ENCODE results near the gene KRTAP9-8. TPM values are rescaled to one million over a fixed set of nuclear protein-coding genes. Genes with fewer than 3 reads are reported as not detected.

The KRTAP9-8 gene
- total RNA-seq, 1 experiment from 2014 or later: not detected

- CTCF ChIA-PET: no interaction called here
- no TSS peak for BruUV-seq (replicated peaks)
- H3K9me3 ChIP-seq (ENCODE audit: control insufficient read depth in 1 of 2, insufficient read depth in 1 of 2, low read depth in 1 of 2, low read length in 2 of 2): no peaks in the 10 kb centered on the region; a peak in 1 of 4 replicates
Observed at GRCh38 chr17:41284546-41284945, 46.7 kb downstream of the KRTAP9-8 start.

More at GRCh38 chr17:41284546-41284945, 46.7 kb downstream of the KRTAP9-8 start:
- DNase-seq (ENCODE audit: low read depth, low spot score): no peak
- Histone ChIP-seq H3K79me2 (ENCODE audit: insufficient read depth, low read length) (no peaks in the 10 kb centered on the region), H3K9me2 (ENCODE audit: insufficient read depth) (no peaks in the 10 kb centered on the region), H3K9ac (ENCODE audit: low read length) (no peak overlapping the region), H3K27ac (ENCODE audit: low read depth, low read length) (no peak overlapping the region), H3K36me3 (ENCODE audit: control insufficient read depth in 1 of 2, insufficient read depth in 2 of 2, low read length in 2 of 2) (no peaks in the 10 kb centered on the region), H2AFZ (ENCODE audit: low read depth, low read length, poor library complexity, severe bottlenecking) (no peak overlapping the region), H3K27me3 (ENCODE audit: insufficient read depth, low read length) (no peaks in the 10 kb centered on the region), H3K4me1 (ENCODE audit: control insufficient read depth in 1 of 2, insufficient read depth in 2 of 2, low read length in 2 of 2) (no peaks in the 10 kb centered on the region), H4K20me1 (ENCODE audit: insufficient read depth) (no peaks in the 10 kb centered on the region), H3K4me2 (ENCODE audit: low read length) (no peak overlapping the region), H3K4me3 (replicated peaks in 1 of 2; ENCODE audit: low read depth in 1 of 2, low read length in 2 of 2) (no peak overlapping the region)
- intact Hi-C loops (cut with micrococcal nuclease): no loop called here
- ATAC-seq: no peak
- RAD21 ChIA-PET (ENCODE audit: low non-redundant PET in 1 of 2, low total read pairs in 2 of 2, uncharacterized antibody in 2 of 2, unreplicated experiment in 2 of 2): no interaction called here
- POLR2A ChIA-PET: no interaction called here
- TF ChIP-seq EZH2 (IDR thresholded peaks at IDR 0.05) (no peak), ELF1 (IDR thresholded peaks at IDR 0.05; ENCODE audit: borderline replicate concordance, low read depth) (no peak), SP1 (IDR thresholded peaks at IDR 0.05; ENCODE audit: low read depth) (no peak), POLR2A (IDR thresholded peaks at IDR 0.05; ENCODE audit: borderline replicate concordance, extremely low read depth, insufficient read depth, insufficient read length) (no peak), EZH2phosphoT487 (IDR thresholded peaks at IDR 0.05; ENCODE audit: borderline replicate concordance) (no peak), POLR2AphosphoS5 (IDR thresholded peaks at IDR 0.05; ENCODE audit: low read depth, low read length) (no peak), SIN3A (IDR thresholded peaks at IDR 0.05; ENCODE audit: low read depth) (no peak), EGR1 (IDR thresholded peaks at IDR 0.05; ENCODE audit: low read depth) (no peak), ZNF274 (IDR thresholded peaks at IDR 0.05; ENCODE audit: low read depth, low read length) (no peak), RAD21 (IDR thresholded peaks at IDR 0.05; ENCODE audit: low read depth) (no peak), REST (IDR thresholded peaks at IDR 0.05; ENCODE audit: low read depth) (no peak), SRF (IDR thresholded peaks at IDR 0.05; ENCODE audit: low read depth) (no peak), YY1 (IDR thresholded peaks at IDR 0.05; ENCODE audit: extremely low read depth, insufficient replicate concordance, low read depth, low read length) (no peak), ZBTB33 (IDR thresholded peaks at IDR 0.05; ENCODE audit: extremely low read depth, insufficient replicate concordance, low read length) (no peak), CTCF (IDR thresholded peaks at IDR 0.05 in 2 of 3, conservative IDR thresholded peaks at IDR 0.05 in 1 of 3; ENCODE audit: borderline replicate concordance in 1 of 3, insufficient read depth in 1 of 3, low read depth in 2 of 3, low read length in 2 of 3) (no peak), ZFX (IDR thresholded peaks at IDR 0.05) (no peak), JUND (IDR thresholded peaks at IDR 0.05) (no peak), CBX3 (IDR thresholded peaks at IDR 0.05; ENCODE audit: low read depth) (no peak)

Measured in HCT116 (cell line).